Liver (tissue), 3 donors: ENCODE data around the gene C1D.

Experiments
- CTCF ChIP-seq: fragments of 150-350 bp; IDR thresholded peaks from 2 replicates; pipeline ENCODE4 v1.5.1; 2017; ENCODE audit warnings: improper control_type of control experiment, low read depth, low read length; ENCODE audit not compliant: missing input control
- EGR1 ChIP-seq, 2 donors: IDR thresholded peaks; 2 replicates each; pipeline ENCODE4 v1.6.1; 2016 to 2018; ENCODE audit warnings: antibody characterized with exemption in 2 of 2, low read depth in 2 of 2
- FOXA1 ChIP-seq: IDR thresholded peaks from 2 replicates; pipeline ENCODE4 v1.6.1; 2016; ENCODE audit warnings: antibody characterized with exemption
- GABPA ChIP-seq, 2 donors: IDR thresholded peaks in 1 of 2; conservative IDR thresholded peaks in 1 of 2; 2 replicates each; pipeline ENCODE4 v1.6.1; 2016; ENCODE audit warnings: antibody characterized with exemption in 2 of 2, mild to moderate bottlenecking in 1 of 2, moderate library complexity in 1 of 2
- JUND ChIP-seq, 2 donors: IDR thresholded peaks; 2 replicates each; pipeline ENCODE4 v1.6.1; 2016; ENCODE audit warnings: antibody characterized with exemption in 2 of 2
- MAX ChIP-seq: IDR thresholded peaks from 2 replicates; pipeline ENCODE4 v1.6.1; 2016; ENCODE audit warnings: antibody characterized with exemption
- RAD21 ChIP-seq, 2 donors: IDR thresholded peaks; 2 replicates each; pipeline ENCODE4 v1.6.1; 2016; ENCODE audit warnings: antibody characterized with exemption in 2 of 2, mild to moderate bottlenecking in 2 of 2
- RXRA ChIP-seq, 2 donors: IDR thresholded peaks; 2 replicates each; pipeline ENCODE4 v1.6.1; 2017 to 2018; ENCODE audit warnings: antibody characterized with exemption in 2 of 2, mild to moderate bottlenecking in 1 of 2
- SP1 ChIP-seq: IDR thresholded peaks from 2 replicates; pipeline ENCODE4 v1.6.1; 2018; ENCODE audit warnings: antibody characterized with exemption, mild to moderate bottlenecking
- TAF1 ChIP-seq: conservative IDR thresholded peaks from 2 replicates; pipeline ENCODE4 v1.6.1; 2016; ENCODE audit warnings: antibody characterized with exemption, mild to moderate bottlenecking
- YY1 ChIP-seq: IDR thresholded peaks from 2 replicates; pipeline ENCODE4 v1.6.1; 2016; ENCODE audit warnings: antibody characterized with exemption, mild to moderate bottlenecking
- TF ChIP-seq, protein P1 (sequence below): IDR thresholded peaks from 2 replicates; pipeline ENCODE4 v1.6.1; 2016; ENCODE audit warnings: antibody characterized with exemption, mild to moderate bottlenecking
- TF ChIP-seq, protein P2 (sequence below): IDR thresholded peaks from 2 replicates; pipeline ENCODE4 v1.6.1; 2016; ENCODE audit warnings: antibody characterized with exemption
- donor health status: healthy.
- donor health status: healthy.

GRCh38 chr2:68104111-68104835 is 41.5 kb upstream of the C1D start:
- no peak for TF ChIP-seq YY1
- no peak for TF ChIP-seq CTCF
- TF ChIP-seq, protein P1, sequence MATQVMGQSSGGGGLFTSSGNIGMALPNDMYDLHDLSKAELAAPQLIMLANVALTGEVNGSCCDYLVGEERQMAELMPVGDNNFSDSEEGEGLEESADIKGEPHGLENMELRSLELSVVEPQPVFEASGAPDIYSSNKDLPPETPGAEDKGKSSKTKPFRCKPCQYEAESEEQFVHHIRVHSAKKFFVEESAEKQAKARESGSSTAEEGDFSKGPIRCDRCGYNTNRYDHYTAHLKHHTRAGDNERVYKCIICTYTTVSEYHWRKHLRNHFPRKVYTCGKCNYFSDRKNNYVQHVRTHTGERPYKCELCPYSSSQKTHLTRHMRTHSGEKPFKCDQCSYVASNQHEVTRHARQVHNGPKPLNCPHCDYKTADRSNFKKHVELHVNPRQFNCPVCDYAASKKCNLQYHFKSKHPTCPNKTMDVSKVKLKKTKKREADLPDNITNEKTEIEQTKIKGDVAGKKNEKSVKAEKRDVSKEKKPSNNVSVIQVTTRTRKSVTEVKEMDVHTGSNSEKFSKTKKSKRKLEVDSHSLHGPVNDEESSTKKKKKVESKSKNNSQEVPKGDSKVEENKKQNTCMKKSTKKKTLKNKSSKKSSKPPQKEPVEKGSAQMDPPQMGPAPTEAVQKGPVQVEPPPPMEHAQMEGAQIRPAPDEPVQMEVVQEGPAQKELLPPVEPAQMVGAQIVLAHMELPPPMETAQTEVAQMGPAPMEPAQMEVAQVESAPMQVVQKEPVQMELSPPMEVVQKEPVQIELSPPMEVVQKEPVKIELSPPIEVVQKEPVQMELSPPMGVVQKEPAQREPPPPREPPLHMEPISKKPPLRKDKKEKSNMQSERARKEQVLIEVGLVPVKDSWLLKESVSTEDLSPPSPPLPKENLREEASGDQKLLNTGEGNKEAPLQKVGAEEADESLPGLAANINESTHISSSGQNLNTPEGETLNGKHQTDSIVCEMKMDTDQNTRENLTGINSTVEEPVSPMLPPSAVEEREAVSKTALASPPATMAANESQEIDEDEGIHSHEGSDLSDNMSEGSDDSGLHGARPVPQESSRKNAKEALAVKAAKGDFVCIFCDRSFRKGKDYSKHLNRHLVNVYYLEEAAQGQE: no peak
- TF ChIP-seq EGR1 (IDR thresholded peaks at IDR 0.05; ENCODE audit: low read depth in 2 of 2): no peak
- no peak for TF ChIP-seq RAD21 (IDR thresholded peaks at IDR 0.05)
- no peak for TF ChIP-seq MAX
- no peak for TF ChIP-seq JUND (IDR thresholded peaks at IDR 0.05)
- no peak for TF ChIP-seq GABPA (IDR thresholded peaks at IDR 0.05 in 1 of 2, conservative IDR thresholded peaks at IDR 0.05 in 1 of 2)
- TF ChIP-seq, protein P2, sequence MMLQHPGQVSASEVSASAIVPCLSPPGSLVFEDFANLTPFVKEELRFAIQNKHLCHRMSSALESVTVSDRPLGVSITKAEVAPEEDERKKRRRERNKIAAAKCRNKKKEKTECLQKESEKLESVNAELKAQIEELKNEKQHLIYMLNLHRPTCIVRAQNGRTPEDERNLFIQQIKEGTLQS: no peak
- TF ChIP-seq SP1: no peak
- TF ChIP-seq FOXA1: no peak
- no peak for TF ChIP-seq RXRA (IDR thresholded peaks at IDR 0.05)
- TF ChIP-seq TAF1: no peak
